ENCODE results near the gene DLK1.

GRCh38 chr14:100784523-100785337 is 58.0 kb downstream of the DLK1 start:
- no peak for TF ChIP-seq CTCF (IDR thresholded peaks at IDR 0.05)
- no peak for TF ChIP-seq MEF2A (IDR thresholded peaks at IDR 0.05; ENCODE audit: borderline replicate concordance, low read depth)
- TF ChIP-seq REST (IDR thresholded peaks at IDR 0.05; ENCODE audit: low read depth, low read length), result no peak
- no peak for TF ChIP-seq ELF1 (IDR thresholded peaks at IDR 0.05)
- no peak for TF ChIP-seq EP300 (IDR thresholded peaks at IDR 0.05; ENCODE audit: borderline replicate concordance in 1 of 2, low read depth in 1 of 2, low read length in 1 of 2)
- no peak for TF ChIP-seq SMC3 (IDR thresholded peaks at IDR 0.05; ENCODE audit: low read depth, low read length)
- TF ChIP-seq GABPA (IDR thresholded peaks at IDR 0.05; ENCODE audit: low read depth), result no peak
- no peak for TF ChIP-seq POLR2AphosphoS5 (IDR thresholded peaks at IDR 0.05; ENCODE audit: low read depth, low read length)
- no peak for TF ChIP-seq RAD21 (IDR thresholded peaks at IDR 0.05; ENCODE audit: low read length)
- no peak for TF ChIP-seq JUND (IDR thresholded peaks at IDR 0.05)

Data from SK-N-SH (cell line).